Calu3 (cell line): Measurements from ENCODE around the gene EIF1AX. TPM values are rescaled to one million over a fixed set of nuclear protein-coding genes. Genes with fewer than 3 reads are reported as not detected.
"Not testable (repeated sequence)": the region's sequence is repeated elsewhere in the genome, so short reads cannot be mapped to it uniquely, and the experiment has no call there.

Experiments
- BruUV-seq: library from RNA; stranded (reverse); fragments of 400-500 nt; replicated peaks from 2 replicates; lab custom pipeline; 2021; lab: Mats Ljungman, UMichigan
- CTCF ChIA-PET: fragments of 300-600 bp; sonication (Branson Sonifier 250); formaldehyde crosslinking; loops from one replicate; lab custom pipeline; 2022; ENCODE audit warnings: antibody characterized with exemption; lab: Charles Lee
- DNase-seq: peaks from one replicate; pipeline ENCODE4 v3.0.0; 2022
- H3K27ac Mint-ChIP-seq: one replicate; pipeline ENCODE4 v1.8.0; 2022; ENCODE audit warnings: mixed read lengths; ENCODE audit not compliant: unreplicated experiment
- H3K27me3 Mint-ChIP-seq: one replicate; pipeline ENCODE4 v1.8.0; 2022; ENCODE audit warnings: mixed read lengths; ENCODE audit not compliant: unreplicated experiment
- H3K36me3 Mint-ChIP-seq: one replicate; pipeline ENCODE4 v1.8.0; 2022; ENCODE audit warnings: mild to moderate bottlenecking, moderate library complexity, mixed read lengths; ENCODE audit not compliant: insufficient read depth, unreplicated experiment
- H3K4me1 Mint-ChIP-seq: one replicate; pipeline ENCODE4 v1.8.0; 2022; ENCODE audit warnings: mild to moderate bottlenecking, low read depth, mixed read lengths; ENCODE audit not compliant: unreplicated experiment
- H3K4me3 Mint-ChIP-seq: one replicate; pipeline ENCODE4 v1.8.0; 2022; ENCODE audit warnings: mild to moderate bottlenecking, low read depth, moderate library complexity, mixed read lengths; ENCODE audit not compliant: unreplicated experiment
- H3K9me3 Mint-ChIP-seq: one replicate; pipeline ENCODE4 v1.8.0; 2022; ENCODE audit warnings: low read depth, mixed read lengths; ENCODE audit not compliant: unreplicated experiment
- CTCF ChIP-seq: fragments of 200-600 bp; IDR thresholded peaks from one replicate; pipeline ENCODE4 v1.8.0; 2022; ENCODE audit warnings: antibody characterized with exemption; ENCODE audit not compliant: unreplicated experiment
- intact Hi-C: fragments of 100-400 bp; cut with micrococcal nuclease; formaldehyde crosslinking; loops from one replicate; pipeline ENCODE4 v1.10.0; 2022; ENCODE audit not compliant: unreplicated experiment
- total RNA-seq: library from RNA; stranded (reverse); gene quantifications from 2 replicates; pipeline ENCODE4 v1.2.3, GENCODE V29; 2022

The EIF1AX gene
- total RNA-seq, 1 experiment from 2014 or later = 133 TPM

GRCh38 chrX:20173856-20174255 lies 32.2 kb upstream of the EIF1AX start:
- Mint-ChIP-seq H3K4me1 (no peaks in the 10 kb centered on the region), H3K27me3 (no peaks in the 10 kb centered on the region), H3K36me3 (peaks cover 5% of the 10 kb centered on the region), H3K9me3 (no peaks in the 10 kb centered on the region), H3K4me3 (no peak overlapping the region), H3K27ac (no peak overlapping the region)
- no peak for DNase-seq
- intact Hi-C loops = no loop called here
- CTCF ChIA-PET = no interaction called here
- no peak for TF ChIP-seq CTCF
- BruUV-seq = no TSS peak

- intact Hi-C loops = no loop called here
- no peaks in the 10 kb centered on the region for H3K9me3 Mint-ChIP-seq
- CTCF ChIA-PET = no interaction called here
- no peak for TF ChIP-seq CTCF
- H3K27me3 Mint-ChIP-seq = no peaks in the 10 kb centered on the region
- DNase-seq = no peak
- H3K4me3 Mint-ChIP-seq = no peak overlapping the region
- H3K4me1 Mint-ChIP-seq = no peaks in the 10 kb centered on the region
- H3K27ac Mint-ChIP-seq = no peak overlapping the region
- peaks cover 8% of the 10 kb centered on the region for H3K36me3 Mint-ChIP-seq
- BruUV-seq = no TSS peak
Measured at GRCh38 chrX:20173313-20173712, 31.7 kb upstream of the EIF1AX start.

- Mint-ChIP-seq H3K9me3 (no peaks in the 10 kb centered on the region), H3K27ac (no peak overlapping the region), H3K27me3 (no peaks in the 10 kb centered on the region), H3K4me1 (no peaks in the 10 kb centered on the region), H3K36me3 (peaks cover 16% of the 10 kb centered on the region), H3K4me3 (no peak overlapping the region)
- no peak for DNase-seq
- CTCF ChIA-PET = no interaction called here
- TF ChIP-seq CTCF = no peak
- intact Hi-C loops = no loop called here
- BruUV-seq = no TSS peak
Measured at GRCh38 chrX:20171887-20172286, 30.2 kb upstream of the EIF1AX start.

- H3K4me1 Mint-ChIP-seq, DNase-seq, H3K9me3 Mint-ChIP-seq, H3K27me3 Mint-ChIP-seq, BruUV-seq, H3K4me3 Mint-ChIP-seq, CTCF ChIA-PET, intact Hi-C loops, H3K27ac Mint-ChIP-seq: not testable (repeated sequence)
- peaks cover 23% of the 10 kb centered on the region for H3K36me3 Mint-ChIP-seq
Measured at GRCh38 chrX:20162516-20162915, 20.9 kb upstream of the EIF1AX start.

- DNase-seq = no peak
- CTCF ChIA-PET = no interaction called here
- TF ChIP-seq CTCF = no peak
- no peaks in the 10 kb centered on the region for H3K9me3 Mint-ChIP-seq
- intact Hi-C loops = no loop called here
- H3K27me3 Mint-ChIP-seq = no peaks in the 10 kb centered on the region
- BruUV-seq = no TSS peak
- no peak overlapping the region for H3K27ac Mint-ChIP-seq
- H3K4me3 Mint-ChIP-seq = no peak overlapping the region
- H3K36me3 Mint-ChIP-seq = peaks cover 20% of the 10 kb centered on the region
- no peaks in the 10 kb centered on the region for H3K4me1 Mint-ChIP-seq
Measured at GRCh38 chrX:20159797-20160385, 18.3 kb upstream of the EIF1AX start.
